IMR-90 (cell line): ENCODE measurements around the gene DBH. TPM values are rescaled to one million over a fixed set of nuclear protein-coding genes. Genes with fewer than 3 reads are reported as not detected.

Experiments
- ATAC-seq: fragments of 200-7000 bp; cut with Tn5 transposase; 2 replicates; pipeline ENCODE4 v1.9.1; 2020; ENCODE audit warnings: low read depth, mild to moderate bottlenecking, moderate library complexity
- BruUV-seq: library from RNA; stranded (reverse); fragments of 400-500 nt; replicated peaks from 2 replicates; lab custom pipeline; 2021; lab: Mats Ljungman, UMichigan
- CTCF ChIA-PET: fragments of 300-600 bp; formaldehyde crosslinking; extraction: SDS; loops from one replicate; lab custom pipeline; 2021; ENCODE audit warnings: antibody characterized with exemption; lab: Yijun Ruan, JAX
- POLR2A ChIA-PET: fragments of 300-600 bp; sonication (Branson Sonifier 250); formaldehyde crosslinking; loops from one replicate; lab custom pipeline; 2022; ENCODE audit warnings: antibody characterized with exemption; ENCODE audit not compliant: unreplicated experiment; lab: Charles Lee
- DNase-seq: peaks from one replicate; pipeline ENCODE4 v3.0.0; 2013
- H2AFZ ChIP-seq: replicated peaks from 2 replicates; pipeline ENCODE3; 2013; ENCODE audit warnings: low read length, mild to moderate bottlenecking; ENCODE audit not compliant: poor library complexity
- H2AK5ac ChIP-seq: 2 replicates; pipeline ENCODE4 v1.6.1; 2013; ENCODE audit warnings: low read depth, low read length, inconsistent platforms
- H2AK9ac ChIP-seq: replicated peaks from 2 replicates; pipeline ENCODE3; 2013; ENCODE audit warnings: mild to moderate bottlenecking, low read depth, low read length, moderate library complexity; ENCODE audit not compliant: poor library complexity
- H2BK120ac ChIP-seq: 2 replicates; pipeline ENCODE4 v1.6.1; 2013; ENCODE audit warnings: low read depth, low read length, inconsistent platforms
- H2BK15ac ChIP-seq: 3 replicates; pipeline ENCODE4 v1.6.1; 2013; ENCODE audit warnings: low read depth, low read length, inconsistent platforms
- H2BK20ac ChIP-seq: 2 replicates; pipeline ENCODE4 v1.6.1; 2013; ENCODE audit warnings: low read depth, mild to moderate bottlenecking, inconsistent platforms, low read length, moderate library complexity
- H2BK5ac ChIP-seq: 2 replicates; pipeline ENCODE4 v1.6.1; 2013; ENCODE audit warnings: mild to moderate bottlenecking, low read depth, low read length, inconsistent platforms; ENCODE audit not compliant: poor library complexity, severe bottlenecking
- H3K14ac ChIP-seq: replicated peaks from 2 replicates; pipeline ENCODE4 v1.6.1; 2013; ENCODE audit warnings: low read depth, low read length, inconsistent platforms
- H3K18ac ChIP-seq: 2 replicates; pipeline ENCODE4 v1.6.1; 2013; ENCODE audit warnings: low read depth, low read length, control low read depth
- H3K23ac ChIP-seq: 2 replicates; pipeline ENCODE4 v1.6.1; 2013; ENCODE audit warnings: low read depth, low read length, inconsistent platforms
- H3K27ac ChIP-seq: 2 replicates; pipeline ENCODE4 v1.5.1; 2013; ENCODE audit warnings: mild to moderate bottlenecking, control low read depth, low read length; ENCODE audit not compliant: insufficient read depth
- H3K27me3 ChIP-seq: 2 replicates; pipeline ENCODE4 v1.6.1; 2013; ENCODE audit warnings: low read length; ENCODE audit not compliant: control insufficient read depth, insufficient read depth
- H3K36me3 ChIP-seq: 2 replicates; pipeline ENCODE4 v1.6.1; 2013; ENCODE audit warnings: low read length, mixed read lengths; ENCODE audit not compliant: control insufficient read depth, insufficient read depth
- H3K4ac ChIP-seq: 2 replicates; pipeline ENCODE4 v1.6.1; 2013; ENCODE audit warnings: low read depth, low read length, inconsistent platforms
- H3K4me1 ChIP-seq: 2 replicates; pipeline ENCODE4 v1.6.1; 2013; ENCODE audit warnings: low read length, mixed read lengths; ENCODE audit not compliant: control insufficient read depth, insufficient read depth
- H3K4me2 ChIP-seq: 2 replicates; pipeline ENCODE4 v1.6.1; 2013; ENCODE audit warnings: low read depth, mild to moderate bottlenecking, control low read depth, low read length, moderate library complexity
- H3K4me3 ChIP-seq: 2 replicates; pipeline ENCODE4 v1.5.1; 2013; ENCODE audit warnings: low read depth, mild to moderate bottlenecking, control low read depth, low read length, moderate library complexity; ENCODE audit not compliant: insufficient read depth
- H3K56ac ChIP-seq: 2 replicates; pipeline ENCODE4 v1.6.1; 2013; ENCODE audit warnings: low read length, inconsistent platforms; ENCODE audit not compliant: insufficient read depth; ENCODE audit errors: extremely low read depth
- H3K79me1 ChIP-seq, 2 experiments: 2 replicates each; pipeline ENCODE4 v1.6.1; 2013; ENCODE audit warnings: low read length in 2 of 2, inconsistent platforms in 1 of 2, low read depth in 1 of 2
- H3K9ac ChIP-seq: 2 replicates; pipeline ENCODE4 v1.6.1; 2013; ENCODE audit warnings: low read depth, low read length, control low read depth
- H3K9me1 ChIP-seq: 2 replicates; pipeline ENCODE4 v1.6.1; 2013; ENCODE audit warnings: low read length, inconsistent platforms; ENCODE audit not compliant: insufficient read depth
- H3K9me3 ChIP-seq: 2 replicates; pipeline ENCODE4 v1.6.1; 2013; ENCODE audit warnings: low read length; ENCODE audit not compliant: control insufficient read depth, insufficient read depth
- H4K20me1 ChIP-seq: 2 replicates; pipeline ENCODE4 v1.6.1; 2013; ENCODE audit warnings: low read length, inconsistent platforms; ENCODE audit not compliant: insufficient read depth
- H4K5ac ChIP-seq: 2 replicates; pipeline ENCODE4 v1.6.1; 2013; ENCODE audit warnings: mild to moderate bottlenecking, low read depth, low read length, control low read depth
- H4K8ac ChIP-seq, 2 experiments: 2 replicates each; pipeline ENCODE4 v1.6.1; 2013; ENCODE audit warnings: low read depth in 2 of 2, low read length in 2 of 2, control low read depth in 1 of 2, inconsistent platforms in 1 of 2
- H4K91ac ChIP-seq: 2 replicates; pipeline ENCODE4 v1.6.1; 2013; ENCODE audit warnings: low read depth, low read length, inconsistent platforms; ENCODE audit not compliant: insufficient read depth
- BHLHE40 ChIP-seq: fragments of 150-350 bp; IDR thresholded peaks from 2 replicates; pipeline ENCODE4 v1.6.1; 2016; ENCODE audit warnings: mild to moderate bottlenecking, low read depth, low read length
- CEBPB ChIP-seq: IDR thresholded peaks from 2 replicates; pipeline ENCODE4 v1.6.1; 2012; ENCODE audit warnings: low read depth, low read length, improper control_type of control experiment
- CHD1 ChIP-seq: IDR thresholded peaks from 2 replicates; pipeline ENCODE4 v1.6.1; 2012; ENCODE audit warnings: low read depth, low read length, improper control_type of control experiment
- CTCF ChIP-seq: conservative IDR thresholded peaks from 2 replicates; pipeline ENCODE4 v1.5.1; 2012; ENCODE audit warnings: mild to moderate bottlenecking, low read depth, low read length, improper control_type of control experiment
- ELK1 ChIP-seq: fragments of 150-350 bp; IDR thresholded peaks from 2 replicates; pipeline ENCODE4 v1.6.1; 2016; ENCODE audit warnings: low read depth, mild to moderate bottlenecking, low read length, moderate library complexity, borderline replicate concordance
- NFE2L2 ChIP-seq: fragments of 150-350 bp; IDR thresholded peaks from 2 replicates; pipeline ENCODE4 v1.6.1; 2016; ENCODE audit warnings: low read depth, mild to moderate bottlenecking, low read length
- RAD21 ChIP-seq: IDR thresholded peaks from 2 replicates; pipeline ENCODE4 v1.6.1; 2012; ENCODE audit warnings: low read length, improper control_type of control experiment
- RCOR1 ChIP-seq: IDR thresholded peaks from 2 replicates; pipeline ENCODE4 v1.6.1; 2012; ENCODE audit warnings: mild to moderate bottlenecking, low read length, improper control_type of control experiment; ENCODE audit not compliant: insufficient replicate concordance
- RFX5 ChIP-seq: IDR thresholded peaks from 2 replicates; pipeline ENCODE4 v1.8.0; 2012; ENCODE audit warnings: low read depth, mild to moderate bottlenecking, low read length, moderate library complexity
- SMC3 ChIP-seq: fragments of 150-350 bp; IDR thresholded peaks from 2 replicates; pipeline ENCODE4 v1.6.1; 2016; ENCODE audit warnings: low read depth, mild to moderate bottlenecking, antibody characterized with exemption, low read length, moderate library complexity
- WGBS, 2 experiments: methylation state at CpG; one replicate each; pipeline versions ENCODE4 v1.1.5 to v1.1.7; 2013; ENCODE audit warnings: missing lambda C conversion rate in 2 of 2; ENCODE audit not compliant: insufficient read length in 1 of 2; ENCODE audit errors: extremely low coverage in 2 of 2; 5-methylcytosine and 5-hydroxymethylcytosine counted together
- dilution Hi-C: fragments of 300-500 bp; cut with HindIII; formaldehyde crosslinking; loops from one replicate; pipeline ENCODE4 v1.14.3; 2018; ENCODE audit warnings: low sequenced_read_pairs; ENCODE audit not compliant: unreplicated experiment
- in situ Hi-C: fragments of 300-500 bp; cut with MboI; formaldehyde crosslinking; loops from 3 replicates; pipeline ENCODE4 v1.14.3; 2019; ENCODE audit warnings: low sequenced_read_pairs, inconsistent platforms, mixed read lengths
- intact Hi-C: fragments of 100-400 bp; cut with micrococcal nuclease; formaldehyde crosslinking; loops from 2 replicates; pipeline ENCODE4 v1.10.0; 2022
- polyA plus RNA-seq, 3 experiments: library from polyadenylated mRNA; depleted of rRNA; stranded (reverse); fragments of >200 nt; gene quantifications; 2 replicates each; pipeline ENCODE4 v1.2.3, GENCODE V29; 2012; ENCODE audit warnings: low replicate concordance in 1 of 3
- total RNA-seq: library from RNA; depleted of rRNA; stranded (reverse); fragments of >200 nt; gene quantifications from 2 replicates; pipeline ENCODE4 v1.2.3, GENCODE V29; 2012

DBH gene
- total and polyA plus RNA-seq, 2 of the 4 experiments (the other 2 are of a cell fraction): not detected

GRCh38 chr9:133606708-133607025 lies 29.5 kb upstream of the DBH start:
- Histone ChIP-seq H3K4me1 (no peaks in the 10 kb centered on the region), H2AFZ (no peak overlapping the region), H2BK20ac (no peak overlapping the region), H3K18ac (no peak overlapping the region), H3K23ac (no peak overlapping the region), H3K4ac (no peak overlapping the region), H2AK5ac (no peak overlapping the region), H3K9me1 (no peaks in the 10 kb centered on the region), H2BK120ac (no peak overlapping the region), H4K8ac (no peak overlapping the region), H3K14ac (no peak overlapping the region), H2BK5ac (no peak overlapping the region), H4K91ac (no peak overlapping the region), H4K5ac (no peak overlapping the region), H3K9me3 (no peaks in the 10 kb centered on the region), H3K79me1 (no peaks in the 10 kb centered on the region), H3K56ac (no peak overlapping the region), H3K36me3 (no peaks in the 10 kb centered on the region), H2AK9ac (no peak overlapping the region), H4K20me1 (no peaks in the 10 kb centered on the region), H3K4me2 (no peak overlapping the region), H3K9ac (no peak overlapping the region), H3K27ac (no peak overlapping the region), H2BK15ac (no peak overlapping the region), H3K4me3 (no peak overlapping the region), H3K27me3 (peaks cover 73% of the 10 kb centered on the region)
- no CpG with 5 or more reads among the region's 8 CpGs for WGBS, 2 experiments
- CTCF ChIA-PET: no interaction called here
- no peak for ATAC-seq
- BruUV-seq: no TSS peak
- dilution Hi-C loops (no loop called here), in situ Hi-C loops (no loop called here), intact Hi-C loops (loop anchor here (10.0 kb wide), 1 partner anchor 118 kb away; no protein-coding TSS in a partner anchor)
- no peak for TF ChIP-seq CEBPB
- no peak for TF ChIP-seq CHD1
- TF ChIP-seq RAD21: no peak
- TF ChIP-seq BHLHE40: no peak
- no peak for TF ChIP-seq SMC3
- TF ChIP-seq RCOR1: no peak
- TF ChIP-seq RFX5: no peak
- TF ChIP-seq CTCF: no peak
- TF ChIP-seq ELK1: no peak
- no peak for TF ChIP-seq NFE2L2
- no peak for DNase-seq
- POLR2A ChIA-PET: no interaction called here
